Tibial nerve (tissue), 4 donors: Measurements from ENCODE around the gene ARPP21. TPM values are rescaled to one million over a fixed set of nuclear protein-coding genes. Genes with fewer than 3 reads are reported as not detected.

Source experiments
- DNase-seq, 2 donors: peaks; one replicate each; pipeline ENCODE4 v3.0.0-alpha.2; 2019; ENCODE audit warnings: low spot score in 2 of 2
- H3K27ac ChIP-seq, 4 donors: fragments of 200-600 bp; sonication (generic) in 3 of 4; one replicate each; pipeline ENCODE4 v1.5.1; 2017 to 2019; ENCODE audit warnings: mild to moderate bottlenecking in 1 of 4
- H3K27me3 ChIP-seq, 2 donors: fragments of 200-600 bp; sonication (generic) in 1 of 2; one replicate each; pipeline versions ENCODE4 v1.5.1 to v1.6.0; 2017 to 2019
- H3K36me3 ChIP-seq, 3 donors: fragments of 200-600 bp; sonication (generic); one replicate each; pipeline ENCODE4 v1.5.1; 2018 to 2019
- H3K4me1 ChIP-seq, 4 donors: fragments of 200-600 bp; sonication (generic) in 3 of 4; one replicate each; pipeline ENCODE4 v1.5.1; 2017 to 2019
- H3K4me3 ChIP-seq, 4 donors: fragments of 200-600 bp; sonication (generic) in 3 of 4; one replicate each; pipeline ENCODE4 v1.5.1; 2017 to 2019; ENCODE audit warnings: mild to moderate bottlenecking in 1 of 4, moderate library complexity in 1 of 4
- H3K9me3 ChIP-seq, 4 donors: fragments of 200-600 bp; sonication (generic) in 3 of 4; one replicate each; pipeline ENCODE4 v1.5.1; 2017 to 2019
- EP300 ChIP-seq, 2 donors: sonication (generic); formaldehyde crosslinking; IDR thresholded peaks; one replicate each; pipeline ENCODE4 v1.6.1; 2017; ENCODE audit warnings: antibody characterized with exemption in 2 of 2, mild to moderate bottlenecking in 1 of 2
- POLR2A ChIP-seq, 2 donors: fragments of 450-650 bp; IDR thresholded peaks; one replicate each; pipeline ENCODE4 v1.6.1; 2017; ENCODE audit warnings: antibody characterized with exemption in 2 of 2, mild to moderate bottlenecking in 2 of 2, moderate library complexity in 2 of 2
- WGBS, 2 donors: methylation state at CpG; one replicate each; pipeline ENCODE4 v1.1.5; 2018; 5-methylcytosine and 5-hydroxymethylcytosine counted together
- total RNA-seq, 4 donors: library from RNA; depleted of rRNA; stranded (reverse); fragments of >200 nt; gene quantifications; one replicate each; pipeline ENCODE4 v1.1.0, GENCODE V29; 2016
- TF ChIP-seq, protein P1 (sequence below), 5 experiments: fragments of 200-600 bp in 3 of 5; fragments of 450-650 bp in 2 of 5; sonication (generic) in 3 of 5; IDR thresholded peaks; one replicate each; pipeline ENCODE4 v1.5.1; 2016 to 2019; ENCODE audit warnings: antibody characterized with exemption in 5 of 5, mild to moderate bottlenecking in 3 of 5, moderate library complexity in 2 of 5

ARPP21 gene
- total RNA-seq, 4 donors from 2014 or later: not detected

DNA sequence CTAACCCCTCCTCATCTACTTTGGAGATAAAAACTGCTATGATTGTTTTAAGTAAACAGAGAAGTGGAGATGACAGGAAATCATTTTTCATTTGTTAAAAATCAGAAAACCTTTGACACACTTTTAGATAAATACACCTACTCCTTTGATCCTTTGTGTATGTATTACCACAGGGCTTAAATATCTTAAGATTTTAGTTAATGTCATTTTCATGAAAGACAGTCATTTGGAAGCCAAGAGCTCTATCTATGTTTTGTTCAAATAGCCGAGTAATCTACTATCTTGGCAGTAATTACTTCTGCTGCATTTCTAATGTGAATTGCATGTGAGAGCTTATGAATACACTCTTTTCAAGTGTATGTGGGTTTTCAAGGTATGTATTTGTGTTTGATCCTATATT lies 2.0 kb downstream of the ARPP21 start:
- H3K4me1 ChIP-seq: peaks cover 0 to 15% (median 2%) of the 10 kb centered on the region in 4 donors
- H3K27ac ChIP-seq: no peak overlapping the region
- peaks cover 0 to 26% of the 10 kb centered on the region in 2 donors for H3K27me3 ChIP-seq
- no peaks in the 10 kb centered on the region for H3K9me3 ChIP-seq
- no peak overlapping the region for H3K4me3 ChIP-seq
- no peak for TF ChIP-seq POLR2A (IDR thresholded peaks at IDR 0.05)
- TF ChIP-seq, protein P1, sequence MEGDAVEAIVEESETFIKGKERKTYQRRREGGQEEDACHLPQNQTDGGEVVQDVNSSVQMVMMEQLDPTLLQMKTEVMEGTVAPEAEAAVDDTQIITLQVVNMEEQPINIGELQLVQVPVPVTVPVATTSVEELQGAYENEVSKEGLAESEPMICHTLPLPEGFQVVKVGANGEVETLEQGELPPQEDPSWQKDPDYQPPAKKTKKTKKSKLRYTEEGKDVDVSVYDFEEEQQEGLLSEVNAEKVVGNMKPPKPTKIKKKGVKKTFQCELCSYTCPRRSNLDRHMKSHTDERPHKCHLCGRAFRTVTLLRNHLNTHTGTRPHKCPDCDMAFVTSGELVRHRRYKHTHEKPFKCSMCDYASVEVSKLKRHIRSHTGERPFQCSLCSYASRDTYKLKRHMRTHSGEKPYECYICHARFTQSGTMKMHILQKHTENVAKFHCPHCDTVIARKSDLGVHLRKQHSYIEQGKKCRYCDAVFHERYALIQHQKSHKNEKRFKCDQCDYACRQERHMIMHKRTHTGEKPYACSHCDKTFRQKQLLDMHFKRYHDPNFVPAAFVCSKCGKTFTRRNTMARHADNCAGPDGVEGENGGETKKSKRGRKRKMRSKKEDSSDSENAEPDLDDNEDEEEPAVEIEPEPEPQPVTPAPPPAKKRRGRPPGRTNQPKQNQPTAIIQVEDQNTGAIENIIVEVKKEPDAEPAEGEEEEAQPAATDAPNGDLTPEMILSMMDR (IDR thresholded peaks at IDR 0.05): no peak
- TF ChIP-seq EP300 (IDR thresholded peaks at IDR 0.05): no peak
- no peak for DNase-seq
- WGBS, 2 donors: 70 to 73% methylated on average over 1 of the region's 1 CpG
- no peaks in the 10 kb centered on the region for H3K36me3 ChIP-seq

DNA sequence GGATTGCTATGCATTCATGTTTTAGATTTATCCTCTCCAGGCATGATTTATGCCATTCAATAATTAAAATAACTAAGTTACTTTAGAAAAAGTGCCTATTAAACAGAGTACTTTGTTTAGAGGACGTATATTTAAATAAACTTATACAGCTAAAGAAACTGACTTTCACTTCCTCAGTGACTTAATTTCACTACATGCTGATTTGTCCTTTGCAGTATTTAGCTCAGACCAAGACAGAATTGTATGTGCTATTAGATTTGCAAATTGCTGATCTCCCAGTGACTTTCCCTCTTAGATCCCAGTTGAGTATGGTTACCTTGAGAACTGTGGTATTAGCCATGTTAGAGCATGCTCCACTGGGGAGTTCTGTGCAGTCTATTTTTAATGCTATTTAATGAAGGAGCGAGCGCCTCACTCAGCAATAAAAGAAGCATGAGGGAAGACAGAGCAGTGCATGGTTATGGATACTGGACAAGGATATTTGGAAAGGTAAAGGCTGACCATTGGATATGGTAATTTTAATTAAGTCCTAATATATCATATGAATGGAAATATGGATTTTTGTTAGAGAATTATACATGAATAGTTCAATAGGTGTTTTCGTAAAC lies 2.7 kb downstream of the ARPP21 start:
- no peaks in the 10 kb centered on the region for H3K36me3 ChIP-seq
- H3K4me1 ChIP-seq: peaks cover 0 to 15% (median 2%) of the 10 kb centered on the region in 4 donors
- H3K27me3 ChIP-seq: peaks cover 0 to 26% of the 10 kb centered on the region in 2 donors
- no peak for DNase-seq
- TF ChIP-seq EP300 (IDR thresholded peaks at IDR 0.05) (no peak), POLR2A (IDR thresholded peaks at IDR 0.05) (no peak)
- TF ChIP-seq, protein P1 (IDR thresholded peaks at IDR 0.05): no peak
- WGBS, 2 donors: 89 to 91% methylated on average over 4 of the region's 4 CpGs
- H3K27ac ChIP-seq: no peak overlapping the region
- H3K4me3 ChIP-seq: no peak overlapping the region
- no peaks in the 10 kb centered on the region for H3K9me3 ChIP-seq

DNA sequence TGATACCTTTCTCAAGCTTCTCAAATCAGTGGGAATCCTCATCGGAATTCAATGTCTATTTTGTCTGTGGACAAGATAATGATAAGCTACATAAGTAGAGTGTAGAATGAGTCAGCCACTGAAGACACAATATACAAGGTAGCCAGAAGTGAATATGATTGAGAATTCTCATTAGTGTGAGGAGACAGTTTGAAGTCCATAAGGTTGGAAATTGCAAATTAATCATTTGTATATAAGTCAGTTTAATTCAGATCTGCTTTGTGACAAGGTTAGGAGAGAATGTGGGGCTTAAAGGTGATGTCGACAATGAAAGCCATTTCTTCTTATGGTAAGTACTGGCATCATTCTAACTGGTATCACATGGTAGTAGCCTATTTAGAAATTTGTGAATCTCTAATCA lies 4.2 kb downstream of the ARPP21 start:
- Histone ChIP-seq H3K9me3 (no peaks in the 10 kb centered on the region), H3K4me3 (no peak overlapping the region), H3K27ac (no peak overlapping the region), H3K27me3 (peaks cover 0 to 26% of the 10 kb centered on the region in 2 donors), H3K36me3 (no peaks in the 10 kb centered on the region), H3K4me1 (peaks cover 0 to 15% (median 2%) of the 10 kb centered on the region in 4 donors)
- 87 to 89% methylated on average over 2 of the region's 2 CpGs for WGBS, 2 donors
- no peak for TF ChIP-seq EP300 (IDR thresholded peaks at IDR 0.05)
- TF ChIP-seq, protein P1 (IDR thresholded peaks at IDR 0.05): no peak
- no peak for TF ChIP-seq POLR2A (IDR thresholded peaks at IDR 0.05)
- no peak for DNase-seq

DNA sequence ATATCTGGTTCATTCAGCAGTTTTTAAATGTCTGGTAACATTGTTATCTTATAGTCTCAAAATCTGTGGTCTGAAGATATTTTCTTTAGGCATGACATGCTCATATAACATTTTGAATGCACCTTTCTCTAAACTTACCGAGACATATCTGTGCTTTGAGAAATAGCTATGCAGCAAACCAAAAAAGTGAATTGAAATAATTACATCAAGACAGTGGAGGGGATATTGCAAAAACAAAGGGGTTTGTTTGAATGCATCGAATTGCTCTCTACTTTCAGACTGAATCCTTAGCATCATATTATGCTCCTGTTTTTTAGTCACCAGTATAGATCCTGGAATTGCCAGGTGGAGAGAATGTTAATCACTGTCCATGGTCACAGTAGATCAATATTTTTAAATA lies 5.1 kb downstream of the ARPP21 start:
- H3K9me3 ChIP-seq: no peaks in the 10 kb centered on the region
- no peak for DNase-seq
- peaks cover 0 to 25% of the 10 kb centered on the region in 2 donors for H3K27me3 ChIP-seq
- TF ChIP-seq EP300 (IDR thresholded peaks at IDR 0.05) (no peak), POLR2A (IDR thresholded peaks at IDR 0.05) (no peak)
- TF ChIP-seq, protein P1 (IDR thresholded peaks at IDR 0.05): no peak
- WGBS, 2 donors: 84 to 91% methylated on average over 2 of the region's 2 CpGs
- no peaks in the 10 kb centered on the region for H3K36me3 ChIP-seq
- H3K4me1 ChIP-seq: peaks cover 0 to 8% (median 0%) of the 10 kb centered on the region in 4 donors
- no peak overlapping the region for H3K4me3 ChIP-seq
- H3K27ac ChIP-seq: no peak overlapping the region

DNA sequence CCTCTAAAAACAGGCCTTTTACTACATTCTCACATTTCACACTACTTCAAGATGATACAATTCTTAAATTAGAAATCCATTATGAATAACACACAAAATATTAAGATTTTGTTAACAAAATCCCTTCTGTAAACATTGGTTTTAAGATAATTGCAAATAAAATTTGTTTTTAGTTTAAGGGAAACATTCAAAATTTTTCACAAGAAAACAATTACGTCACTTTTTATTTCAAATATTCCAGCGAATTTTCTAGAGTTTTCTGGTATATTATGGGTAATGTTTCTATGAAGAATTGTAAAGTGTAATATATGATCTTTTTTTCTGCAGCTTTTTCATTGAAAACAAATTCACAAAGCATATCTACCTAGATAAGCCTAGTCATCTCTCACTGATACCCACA lies 5.9 kb downstream of the ARPP21 start:
- TF ChIP-seq, protein P1 (IDR thresholded peaks at IDR 0.05): no peak
- no peak for TF ChIP-seq EP300 (IDR thresholded peaks at IDR 0.05)
- no peak for TF ChIP-seq POLR2A (IDR thresholded peaks at IDR 0.05)
- no peak overlapping the region for H3K27ac ChIP-seq
- no peak overlapping the region for H3K4me3 ChIP-seq
- H3K9me3 ChIP-seq: no peaks in the 10 kb centered on the region
- H3K27me3 ChIP-seq: peaks cover 0 to 18% of the 10 kb centered on the region in 2 donors
- DNase-seq: no peak
- peaks cover 0 to under 1% (median 0%) of the 10 kb centered on the region in 4 donors for H3K4me1 ChIP-seq
- no peaks in the 10 kb centered on the region for H3K36me3 ChIP-seq
- 85 to 88% methylated on average over 2 of the region's 2 CpGs for WGBS, 2 donors
